Mesangial cell (primary cell): ENCODE measurements around the gene ZBTB12. TPM values are rescaled to one million over a fixed set of nuclear protein-coding genes. Genes with fewer than 3 reads are reported as not detected.

Source experiments
- total RNA-seq: library from RNA; depleted of rRNA; stranded (reverse); fragments of >200 nt; gene quantifications from 2 replicates; pipeline ENCODE4 v1.2.3, GENCODE V29; 2015

ZBTB12 gene
- total RNA-seq: 2.4 and 6.2 TPM in 2 replicates

GRCh38 chr6:31901953-31902643 lies at the start of gene ZBTB12:
Gene ZBTB12, minus strand, starts transcription at chr6:31902086. Its CDS starts 781 bp downstream, at chr6:31901305.

GRCh38 chr6:31945507-31946369 lies 43.9 kb upstream of the ZBTB12 start, which contains the start of gene CFB:
Gene CFB, plus strand, starts transcription at chr6:31946095. Its CDS starts 127 bp downstream, at chr6:31946222.

GRCh38 chr6:31927242-31927862 lies 25.5 kb upstream of the ZBTB12 start, which contains the start of gene C2:
Gene C2, plus strand, starts transcription at chr6:31927717. Its CDS starts 36 bp downstream, at chr6:31927753.

GRCh38 chr6:31897612-31898382 lies 4.1 kb downstream of the ZBTB12 start, which contains the start of gene EHMT2:
Gene EHMT2, minus strand, starts transcription at chr6:31897698. Its CDS starts 21 bp downstream, at chr6:31897677.

GRCh38 chr6:31878726-31879125 lies 23.2 kb downstream of the ZBTB12 start, which contains the start of gene SLC44A4:
Gene SLC44A4, minus strand, starts transcription at chr6:31878997. Its CDS starts 17 bp downstream, at chr6:31878980.

GRCh38 chr6:31862344-31863235 lies 39.3 kb downstream of the ZBTB12 start, which contains the start of gene NEU1:
Gene NEU1, minus strand, starts transcription at chr6:31862821. Its CDS starts 45 bp downstream, at chr6:31862776.

Other genes starting within 250 kb of the ZBTB12 start
- 343 and 397 TPM in 2 replicates for gene BAG6, start 249.4 kb downstream of the ZBTB12 start, total RNA-seq
- gene APOM, start 246.2 kb downstream of the ZBTB12 start, total RNA-seq: 2.8 and 5.2 TPM in 2 replicates
- 13.0 and 16.7 TPM in 2 replicates for gene C6orf47, start 241.3 kb downstream of the ZBTB12 start, total RNA-seq
- 10.1 and 12.8 TPM in 2 replicates for gene GPANK1, start 237.1 kb downstream of the ZBTB12 start, total RNA-seq
- 302 and 333 TPM in 2 replicates for gene CSNK2B, start 236.0 kb downstream of the ZBTB12 start, total RNA-seq
- 1.3 and 2.3 TPM in 2 replicates for gene LY6G5B, start 232.1 kb downstream of the ZBTB12 start, total RNA-seq
- 0.65 TPM in 1 of 2 replicates, not detected in the other for gene LY6G5C, start 221.0 kb downstream of the ZBTB12 start, total RNA-seq
- 31.6 and 46.3 TPM in 2 replicates for gene ABHD16A, start 198.8 kb downstream of the ZBTB12 start, total RNA-seq
- gene LY6G6F, start 195.2 kb downstream of the ZBTB12 start, total RNA-seq: not detected in 2 replicates
- not detected in 2 replicates for gene LY6G6D, start 186.7 kb downstream of the ZBTB12 start, total RNA-seq
- gene LY6G6C, start 180.3 kb downstream of the ZBTB12 start, total RNA-seq: not detected in 2 replicates
- not detected in 2 replicates for gene MPIG6B, start 178.7 kb downstream of the ZBTB12 start, total RNA-seq
- gene DDAH2, start 172.8 kb downstream of the ZBTB12 start, total RNA-seq: 38.1 and 92.2 TPM in 2 replicates
- 577 and 1,120 TPM in 2 replicates for gene CLIC1, start 165.6 kb downstream of the ZBTB12 start, total RNA-seq
- gene MSH5, start 162.1 kb downstream of the ZBTB12 start, total RNA-seq: 9.3 and 17.6 TPM in 2 replicates
- gene SAPCD1, start 139.4 kb downstream of the ZBTB12 start, total RNA-seq: 1.0 and 5.7 TPM in 2 replicates
- gene VWA7, start 124.8 kb downstream of the ZBTB12 start, total RNA-seq: 0.81 and 9.8 TPM in 2 replicates
- gene VARS1, start 106.3 kb downstream of the ZBTB12 start, total RNA-seq: 85.2 and 165 TPM in 2 replicates
- gene LSM2, start 95.1 kb downstream of the ZBTB12 start, total RNA-seq: 71.0 and 128 TPM in 2 replicates
- gene HSPA1L, start 86.8 kb downstream of the ZBTB12 start, total RNA-seq: 0.16 and 0.76 TPM in 2 replicates
- gene HSPA1A, start 86.5 kb downstream of the ZBTB12 start, total RNA-seq: 55.9 and 60.6 TPM in 2 replicates
- gene HSPA1B, start 74.3 kb downstream of the ZBTB12 start, total RNA-seq: 78.6 and 83.3 TPM in 2 replicates
- 62.1 and 191 TPM in 2 replicates for gene NEU1, start 39.3 kb downstream of the ZBTB12 start, total RNA-seq
- gene SLC44A4, start 23.1 kb downstream of the ZBTB12 start, total RNA-seq: 1.9 TPM in 1 of 2 replicates, not detected in the other
- 50.0 and 68.5 TPM in 2 replicates for gene EHMT2, start 4.4 kb downstream of the ZBTB12 start, total RNA-seq
- 0.49 and 2.5 TPM in 2 replicates for gene C2, start 25.6 kb upstream of the ZBTB12 start, total RNA-seq
- gene CFB, start 44.0 kb upstream of the ZBTB12 start, total RNA-seq: 0.33 and 3.7 TPM in 2 replicates
- 108 and 116 TPM in 2 replicates for gene NELFE, start 56.9 kb upstream of the ZBTB12 start, total RNA-seq
- gene SKIC2, start 57.1 kb upstream of the ZBTB12 start, total RNA-seq: 42.3 and 43.2 TPM in 2 replicates
- 21.5 and 27.3 TPM in 2 replicates for gene DXO, start 70.1 kb upstream of the ZBTB12 start, total RNA-seq
- 2.1 and 6.1 TPM in 2 replicates for gene C4A, start 80.0 kb upstream of the ZBTB12 start, total RNA-seq
- 0.49 and 11.0 TPM in 2 replicates for gene C4B, start 112.7 kb upstream of the ZBTB12 start, total RNA-seq
- gene CYP21A2, start 136.3 kb upstream of the ZBTB12 start, total RNA-seq: 0.25 TPM in 1 of 2 replicates, not detected in the other
- 0.16 and 0.51 TPM in 2 replicates for gene TNXB, start 207.3 kb upstream of the ZBTB12 start, total RNA-seq
- gene ATF6B, start 226.2 kb upstream of the ZBTB12 start, total RNA-seq: 24.0 and 46.3 TPM in 2 replicates
- 3.0 and 5.1 TPM in 2 replicates for gene FKBPL, start 228.2 kb upstream of the ZBTB12 start, total RNA-seq
- 0.76 TPM in 1 of 2 replicates, not detected in the other for gene PRRT1, start 249.9 kb upstream of the ZBTB12 start, total RNA-seq